Upper lobe of left lung (tissue), 6 donors: ENCODE data around the gene RALGDS. TPM values are rescaled to one million over a fixed set of nuclear protein-coding genes. Genes with fewer than 3 reads are reported as not detected.

Experiments used
- ATAC-seq, 2 donors: fragments of 200-7000 bp; cut with Tn5 transposase; one replicate each; pipeline ENCODE4 v1.9.1; 2022; ENCODE audit warnings: mild to moderate bottlenecking in 2 of 2, moderate library complexity in 2 of 2; ENCODE audit not compliant: low FRiP score in 2 of 2
- DNase-seq, 2 donors: peaks; one replicate each; pipeline ENCODE4 v3.0.0-alpha.2; 2019 to 2020
- H3K27ac ChIP-seq, 4 donors: fragments of 200-600 bp; sonication (generic); one replicate each; pipeline ENCODE4 v1.5.1; 2016 to 2019
- H3K27me3 ChIP-seq, 4 donors: fragments of 200-600 bp; sonication (generic); one replicate each; pipeline ENCODE4 v1.5.1; 2017 to 2019
- H3K36me3 ChIP-seq, 4 donors: fragments of 200-600 bp; sonication (generic); one replicate each; pipeline ENCODE4 v1.5.1; 2016 to 2019
- H3K4me1 ChIP-seq, 4 donors: fragments of 200-600 bp; sonication (generic); one replicate each; pipeline ENCODE4 v1.5.1; 2018 to 2019
- H3K4me3 ChIP-seq, 4 donors: fragments of 200-600 bp; sonication (generic); one replicate each; pipeline ENCODE4 v1.5.1; 2017 to 2019; ENCODE audit warnings: mild to moderate bottlenecking in 2 of 4, moderate library complexity in 1 of 4
- H3K9me3 ChIP-seq, 4 donors: fragments of 200-600 bp; sonication (generic); one replicate each; pipeline ENCODE4 v1.5.1; 2018 to 2019
- CTCF ChIP-seq, 6 experiments: fragments of 450-650 bp in 4 of 6; fragments of 200-600 bp in 2 of 6; sonication (generic) in 2 of 6; IDR thresholded peaks; one replicate each; pipeline ENCODE4 v1.5.1; 2016 to 2019; ENCODE audit warnings: antibody characterized with exemption in 6 of 6
- EP300 ChIP-seq, 4 donors: sonication (generic); formaldehyde crosslinking; IDR thresholded peaks; one replicate each; pipeline ENCODE4 v1.5.1; 2017; ENCODE audit warnings: antibody characterized with exemption in 4 of 4, control low read depth in 2 of 4
- POLR2A ChIP-seq, 4 donors: fragments of 450-650 bp; IDR thresholded peaks; one replicate each; pipeline ENCODE4 v1.5.1; 2016 to 2017; ENCODE audit warnings: antibody characterized with exemption in 4 of 4, mild to moderate bottlenecking in 2 of 4
- POLR2AphosphoS5 ChIP-seq, 2 donors: sonication (generic); formaldehyde crosslinking; IDR thresholded peaks; one replicate each; pipeline ENCODE4 v1.5.1; 2017; ENCODE audit warnings: antibody characterized with exemption in 2 of 2
- WGBS, 2 donors: methylation state at CpG; one replicate each; pipeline ENCODE4 v1.1.5; 2017 to 2018; 5-methylcytosine and 5-hydroxymethylcytosine counted together
- total RNA-seq, 6 donors: library from RNA; depleted of rRNA in 4 of 6; stranded (reverse); fragments of >200 nt in 4 of 6; gene quantifications; one replicate each; pipeline versions ENCODE4 v1.1.0 to v1.2.1, GENCODE V29; 2016 to 2021
- donor health status: DM: no; HTN: no; CAD: no; lungs with moderate emphysema.
- donor health status: DM: no; HTN: yes; CAD: no; lungs with severe emphysema.

RALGDS gene
- total RNA-seq, 6 donors from 2014 or later = 57.1 to 117 (median 88.9) TPM

- Histone ChIP-seq H3K27ac (peak overlapping the region; percentile 92 to 96 (median 94)), H3K4me1 (peaks cover 70 to 88% (median 82%) of the 10 kb centered on the region in 4 donors)
- 66 to 75% methylated on average over 4 of the region's 4 CpGs for WGBS, 2 donors
These were observed 1.5 kb upstream of the RALGDS start for GRCh38 chr9:133122605-133122934.

GRCh38 chr9:133121915-133122550 lies 993 bp upstream of the RALGDS start:
- H3K27me3 ChIP-seq = no peaks in the 10 kb centered on the region
- no peaks in the 10 kb centered on the region for H3K9me3 ChIP-seq
- no peak for TF ChIP-seq CTCF (IDR thresholded peaks at IDR 0.05)
- no peak for TF ChIP-seq POLR2A (IDR thresholded peaks at IDR 0.05)
- TF ChIP-seq EP300 (IDR thresholded peaks at IDR 0.05) = no peak
- no peak for TF ChIP-seq POLR2AphosphoS5 (IDR thresholded peaks at IDR 0.05)
- DNase-seq (peak in 1 of 2 donors; percentile 62), ATAC-seq (peak; percentile 15 to 24)
- 76 to 82% methylated on average over 6 to 8 of the region's 8 CpGs for WGBS, 2 donors
- H3K4me3 ChIP-seq = peak overlapping the region in 1 of 4 donors; percentile 83
- peak overlapping the region; percentile 92 to 96 (median 94) for H3K27ac ChIP-seq
- peaks cover 72 to 88% (median 82%) of the 10 kb centered on the region in 4 donors for H3K4me1 ChIP-seq
- no peaks in the 10 kb centered on the region for H3K36me3 ChIP-seq

More at GRCh38 chr9:133122605-133122934, 1.5 kb upstream of the RALGDS start:
- H3K27me3 ChIP-seq = no peaks in the 10 kb centered on the region
- H3K36me3 ChIP-seq = no peaks in the 10 kb centered on the region
- H3K4me3 ChIP-seq = no peak overlapping the region
- H3K9me3 ChIP-seq = no peaks in the 10 kb centered on the region
- no peak for ATAC-seq
- no peak for DNase-seq
- TF ChIP-seq POLR2AphosphoS5 (IDR thresholded peaks at IDR 0.05) (no peak), CTCF (IDR thresholded peaks at IDR 0.05) (no peak), POLR2A (IDR thresholded peaks at IDR 0.05) (no peak), EP300 (IDR thresholded peaks at IDR 0.05) (no peak)

GRCh38 chr9:133120501-133121197 lies 391 bp downstream of the RALGDS start:
- H3K4me1 ChIP-seq = peaks cover 76 to 88% (median 82%) of the 10 kb centered on the region in 4 donors
- H3K27ac ChIP-seq = peak overlapping the region; percentile 92 to 96 (median 94)
- no peaks in the 10 kb centered on the region for H3K36me3 ChIP-seq
- H3K9me3 ChIP-seq = no peaks in the 10 kb centered on the region
- H3K4me3 ChIP-seq = peak overlapping the region; percentile 83 to 89 (median 86)
- WGBS, 2 donors = 0 to 6% methylated on average over 6 to 8 of the region's 66 CpGs
- TF ChIP-seq CTCF (IDR thresholded peaks at IDR 0.05) (peak in 1 of 6 experiments; percentile 6), POLR2AphosphoS5 (IDR thresholded peaks at IDR 0.05) (no peak), POLR2A (IDR thresholded peaks at IDR 0.05) (peak in 2 of 4 donors; percentile 37 to 49)
- no peak for DNase-seq
- ATAC-seq = no peak
- H3K27me3 ChIP-seq = no peaks in the 10 kb centered on the region

- 12 to 59% methylated on average over 4 to 21 of the region's 21 CpGs for WGBS, 2 donors
- Histone ChIP-seq H3K4me3 (peak overlapping the region; percentile 39 to 89 (median 86)), H3K36me3 (no peaks in the 10 kb centered on the region), H3K27me3 (no peaks in the 10 kb centered on the region), H3K27ac (peak overlapping the region; percentile 92 to 96 (median 94)), H3K4me1 (peaks cover 78 to 90% (median 83%) of the 10 kb centered on the region in 4 donors), H3K9me3 (no peaks in the 10 kb centered on the region)
- DNase-seq (no peak), ATAC-seq (no peak)
- TF ChIP-seq POLR2AphosphoS5 (IDR thresholded peaks at IDR 0.05) (no peak), CTCF (IDR thresholded peaks at IDR 0.05) (no peak), EP300 (IDR thresholded peaks at IDR 0.05) (no peak), POLR2A (IDR thresholded peaks at IDR 0.05) (no peak)
These were observed 1.1 kb downstream of the RALGDS start for GRCh38 chr9:133119846-133120500.
